GM23338 (cell line): ENCODE results near the gene FHIT. TPM values are rescaled to one million over a fixed set of nuclear protein-coding genes. Genes with fewer than 3 reads are reported as not detected.

Source experiments
- ATAC-seq: fragments of 200-7000 bp; cut with Tn5 transposase; 3 replicates; pipeline ENCODE4 v1.9.1; 2020
- DNase-seq: peaks from one replicate; pipeline ENCODE4 v3.0.0-alpha.2; 2015; ENCODE audit warnings: low spot score
- H2AFZ ChIP-seq: fragments of 200-600 bp; sonication (generic); 2 replicates; pipeline ENCODE4 v1.8.0; 2016; ENCODE audit warnings: antibody characterized with exemption, mild to moderate bottlenecking, moderate library complexity
- H3F3A ChIP-seq: fragments of 200-600 bp; sonication (generic); replicated peaks from 2 replicates; pipeline ENCODE4 v1.8.0; 2017; ENCODE audit warnings: antibody characterized with exemption, mixed run types, low read depth
- H3K27ac ChIP-seq: fragments of 200-600 bp; sonication (generic); 2 replicates; pipeline ENCODE4 v1.6.1; 2016; ENCODE audit warnings: low read depth
- H3K27me3 ChIP-seq: fragments of 200-600 bp; sonication (generic); 2 replicates; pipeline ENCODE4 v1.8.0; 2016; ENCODE audit warnings: mild to moderate bottlenecking, mixed run types, moderate library complexity; ENCODE audit not compliant: insufficient read depth
- H3K36me3 ChIP-seq: fragments of 200-600 bp; sonication (generic); 2 replicates; pipeline ENCODE4 v1.8.0; 2016; ENCODE audit warnings: mild to moderate bottlenecking; ENCODE audit not compliant: insufficient read depth
- H3K4me1 ChIP-seq: fragments of 200-600 bp; sonication (generic); 2 replicates; pipeline ENCODE4 v1.8.0; 2016; ENCODE audit warnings: mild to moderate bottlenecking, moderate library complexity; ENCODE audit not compliant: insufficient read depth
- H3K4me2 ChIP-seq: fragments of 200-600 bp; sonication (generic); 2 replicates; pipeline ENCODE4 v1.7.1; 2017; ENCODE audit warnings: mixed run types
- H3K4me3 ChIP-seq: fragments of 200-600 bp; sonication (generic); 2 replicates; pipeline ENCODE4 v1.6.1; 2016; ENCODE audit warnings: mixed run types
- H3K79me2 ChIP-seq: fragments of 200-600 bp; sonication (generic); replicated peaks from 2 replicates; pipeline ENCODE4 v1.8.0; 2017; ENCODE audit warnings: mild to moderate bottlenecking; ENCODE audit not compliant: insufficient read depth
- H3K9me2 ChIP-seq: fragments of 200-600 bp; sonication (generic); 2 replicates; pipeline ENCODE4 v1.8.0; 2017; ENCODE audit not compliant: insufficient read depth
- H4K20me1 ChIP-seq: fragments of 200-600 bp; sonication (generic); replicated peaks from 2 replicates; pipeline ENCODE4 v1.8.0; 2017; ENCODE audit warnings: mild to moderate bottlenecking; ENCODE audit not compliant: insufficient read depth
- H3K27ac Mint-ChIP-seq: 2 replicates; pipeline ENCODE4 v1.8.0; 2020; ENCODE audit warnings: inconsistent platforms, mild to moderate bottlenecking, moderate library complexity, mixed read lengths
- H3K27me3 Mint-ChIP-seq: 3 replicates; pipeline ENCODE4 v1.8.0; 2022; ENCODE audit warnings: low read depth, mild to moderate bottlenecking, moderate library complexity, mixed read lengths, inconsistent platforms; ENCODE audit not compliant: insufficient read depth, poor library complexity
- H3K36me3 Mint-ChIP-seq: 3 replicates; pipeline ENCODE4 v1.8.0; 2021; ENCODE audit warnings: low read depth, mild to moderate bottlenecking, inconsistent platforms, moderate library complexity, mixed read lengths
- H3K4me1 Mint-ChIP-seq: 3 replicates; pipeline ENCODE4 v1.8.0; 2020; ENCODE audit warnings: mild to moderate bottlenecking, inconsistent platforms, mixed read lengths
- H3K4me3 Mint-ChIP-seq: 3 replicates; pipeline ENCODE4 v1.8.0; 2021; ENCODE audit warnings: moderate library complexity, mild to moderate bottlenecking, inconsistent platforms, mixed read lengths
- H3K9me3 Mint-ChIP-seq: 3 replicates; pipeline ENCODE4 v1.8.0; 2020; ENCODE audit warnings: moderate library complexity, mild to moderate bottlenecking, inconsistent platforms, mixed read lengths
- CREB1 ChIP-seq: fragments of 250-450 bp; sonication (Bioruptor Pico); IDR thresholded peaks from 2 replicates; pipeline ENCODE4 v1.5.0; 2020; ENCODE audit warnings: low read depth, mild to moderate bottlenecking, moderate library complexity
- CTCF ChIP-seq, 2 experiments: fragments of 200-600 bp in 1 of 2; sonication (generic) in 1 of 2; conservative IDR thresholded peaks; 2 replicates each; pipeline versions ENCODE4 v1.5.1 to v1.6.1; 2016 to 2017; ENCODE audit warnings: antibody characterized with exemption in 2 of 2, low read depth in 2 of 2, mild to moderate bottlenecking in 2 of 2, moderate library complexity in 1 of 2
- ETS1 ChIP-seq: IDR thresholded peaks from 2 replicates; pipeline ENCODE4 v1.6.1; 2016; ENCODE audit warnings: antibody characterized with exemption
- EZH2 ChIP-seq: fragments of 200-600 bp; sonication (generic); IDR thresholded peaks from one replicate; pipeline ENCODE4 v1.8.0; 2017; ENCODE audit warnings: antibody characterized with exemption, mild to moderate bottlenecking, low read depth; ENCODE audit not compliant: unreplicated experiment
- JUNB ChIP-seq: IDR thresholded peaks from one replicate; pipeline ENCODE4 v1.6.1; 2016; ENCODE audit warnings: antibody characterized with exemption; ENCODE audit not compliant: unreplicated experiment
- NANOG ChIP-seq: IDR thresholded peaks from 2 replicates; pipeline ENCODE4 v1.6.1; 2016; ENCODE audit warnings: antibody characterized with exemption, borderline replicate concordance
- POLR2AphosphoS5 ChIP-seq: IDR thresholded peaks from 2 replicates; pipeline ENCODE4 v1.6.1; 2016; ENCODE audit warnings: antibody characterized with exemption, low read depth
- REST ChIP-seq: IDR thresholded peaks from one replicate; pipeline ENCODE4 v1.6.1; 2018; ENCODE audit warnings: antibody characterized with exemption; ENCODE audit not compliant: unreplicated experiment
- STAT1 ChIP-seq: IDR thresholded peaks from one replicate; pipeline ENCODE4 v1.6.1; 2016; ENCODE audit warnings: antibody characterized with exemption; ENCODE audit not compliant: unreplicated experiment
- ZNF114 ChIP-seq: fragments of 250-450 bp; sonication (Bioruptor Pico); IDR thresholded peaks from 2 replicates; pipeline ENCODE4 v1.5.0; 2020; ENCODE audit warnings: mild to moderate bottlenecking, moderate library complexity
- ZNF462 ChIP-seq: fragments of 250-450 bp; sonication (Bioruptor Pico); IDR thresholded peaks from 2 replicates; pipeline ENCODE4 v1.5.0; 2020; ENCODE audit warnings: mild to moderate bottlenecking, moderate library complexity
- polyA plus RNA-seq: library from polyadenylated mRNA; unstranded; fragments of >200 nt; fragmentation: Nextera tagmentation; extraction: Ambion mirVana; gene quantifications from 2 replicates; pipeline ENCODE4 v1.2.1, GENCODE V29; 2016
- total RNA-seq: library from RNA; depleted of rRNA; stranded (reverse); fragments of >200 nt; shearing (Covaris generic); gene quantifications from 2 replicates; pipeline ENCODE4 v1.2.3, GENCODE V29; 2014

FHIT gene
- total and polyA plus RNA-seq, 2 experiments from 2014 or later = 3.0 to 8.3 TPM

GRCh38 chr3:61283876-61284275 lies 32.6 kb upstream of the FHIT start:
- Histone ChIP-seq H3K27me3 (no peaks in the 10 kb centered on the region), H3K27ac (no peak overlapping the region), H2AFZ (no peak overlapping the region), H4K20me1 (no peaks in the 10 kb centered on the region), H3K36me3 (no peaks in the 10 kb centered on the region), H3K79me2 (no peaks in the 10 kb centered on the region), H3F3A (no peaks in the 10 kb centered on the region), H3K4me1 (no peaks in the 10 kb centered on the region), H3K4me3 (no peak overlapping the region), H3K9me2 (no peaks in the 10 kb centered on the region), H3K4me2 (no peak overlapping the region)
- ATAC-seq = no peak
- Mint-ChIP-seq H3K9me3 (no peaks in the 10 kb centered on the region), H3K27me3 (no peaks in the 10 kb centered on the region), H3K27ac (no peak overlapping the region), H3K36me3 (no peaks in the 10 kb centered on the region), H3K4me3 (no peak overlapping the region), H3K4me1 (no peaks in the 10 kb centered on the region)
- TF ChIP-seq REST (no peak), POLR2AphosphoS5 (no peak), STAT1 (no peak), JUNB (no peak), NANOG (no peak), CTCF (conservative IDR thresholded peaks at IDR 0.05; ENCODE audit: low read depth in 2 of 2) (no peak), ZNF114 (CRISPR knock-in tag) (no peak), CREB1 (CRISPR knock-in tag) (no peak), EZH2 (no peak), ETS1 (no peak)
- DNase-seq = no peak

- H3K27me3 Mint-ChIP-seq = no peaks in the 10 kb centered on the region
- Histone ChIP-seq H3K4me3 (no peak overlapping the region), H3F3A (no peaks in the 10 kb centered on the region), H3K27ac (no peak overlapping the region), H3K36me3 (no peaks in the 10 kb centered on the region), H2AFZ (no peak overlapping the region), H3K4me1 (no peaks in the 10 kb centered on the region), H3K9me2 (peaks cover 4% of the 10 kb centered on the region), H4K20me1 (no peaks in the 10 kb centered on the region), H3K79me2 (no peaks in the 10 kb centered on the region), H3K4me2 (no peak overlapping the region), H3K27me3 (no peaks in the 10 kb centered on the region)
- no peak overlapping the region for H3K27ac Mint-ChIP-seq
- H3K9me3 Mint-ChIP-seq = no peaks in the 10 kb centered on the region
- ATAC-seq (no peak), DNase-seq (no peak)
- H3K4me1 Mint-ChIP-seq = no peaks in the 10 kb centered on the region
- H3K4me3 Mint-ChIP-seq = no peak overlapping the region
- H3K36me3 Mint-ChIP-seq = no peaks in the 10 kb centered on the region
- TF ChIP-seq ZNF462 (CRISPR knock-in tag) = no peak
These were observed 27.5 kb upstream of the FHIT start for GRCh38 chr3:61278713-61279112.
